AG09309 (cell line): Measurements from ENCODE around the gene APOC4.

ENCODE experiments used
- DNase-seq: peaks from one replicate; pipeline ENCODE4 v3.0.0-alpha.2; 2010; ENCODE audit warnings: low read depth
- H3K4me3 ChIP-seq: 2 replicates; pipeline ENCODE4 v1.5.1; 2011; ENCODE audit warnings: mild to moderate bottlenecking, low read depth, low read length, moderate library complexity; ENCODE audit not compliant: control insufficient read depth
- TF ChIP-seq, protein P1 (sequence below): IDR thresholded peaks from 2 replicates; pipeline ENCODE4 v1.5.1; 2011; ENCODE audit warnings: mild to moderate bottlenecking, low read depth, low read length, inconsistent platforms; ENCODE audit not compliant: insufficient read depth, control insufficient read depth; ENCODE audit errors: missing control alignments

APOC4 gene, protein sequence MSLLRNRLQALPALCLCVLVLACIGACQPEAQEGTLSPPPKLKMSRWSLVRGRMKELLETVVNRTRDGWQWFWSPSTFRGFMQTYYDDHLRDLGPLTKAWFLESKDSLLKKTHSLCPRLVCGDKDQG

DNA sequence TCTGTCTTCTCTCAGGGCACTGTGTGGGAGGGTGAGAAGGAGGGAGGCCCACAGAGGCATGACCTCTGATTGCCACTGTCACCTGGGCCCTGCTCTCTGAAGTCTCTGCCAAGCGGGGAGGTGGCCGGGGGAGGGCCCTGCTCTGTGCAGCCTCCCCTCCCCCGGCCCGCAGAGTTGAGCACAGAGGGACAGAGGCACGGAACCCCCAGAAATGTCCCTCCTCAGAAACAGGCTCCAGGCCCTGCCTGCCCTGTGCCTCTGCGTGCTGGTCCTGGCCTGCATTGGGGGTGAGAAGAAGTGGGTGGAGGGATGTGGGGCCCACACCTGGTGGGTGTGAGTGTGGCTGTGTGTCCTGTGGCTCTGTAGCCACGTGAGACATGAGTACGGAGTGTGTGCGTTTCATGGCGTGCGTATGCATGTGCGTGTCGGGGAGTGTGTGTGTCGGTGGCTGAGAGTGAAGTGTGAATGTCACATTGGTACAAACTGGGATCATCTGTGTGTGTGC lies at the start of gene APOC4:
Gene APOC4 (plus strand): TSS at position 171 of the 505 bp plus-strand sequence. CDS start 41 bp downstream, at position 212.
- H3K4me3 ChIP-seq, result no peak within 1 kb of the TSS
- TF ChIP-seq, protein P1, sequence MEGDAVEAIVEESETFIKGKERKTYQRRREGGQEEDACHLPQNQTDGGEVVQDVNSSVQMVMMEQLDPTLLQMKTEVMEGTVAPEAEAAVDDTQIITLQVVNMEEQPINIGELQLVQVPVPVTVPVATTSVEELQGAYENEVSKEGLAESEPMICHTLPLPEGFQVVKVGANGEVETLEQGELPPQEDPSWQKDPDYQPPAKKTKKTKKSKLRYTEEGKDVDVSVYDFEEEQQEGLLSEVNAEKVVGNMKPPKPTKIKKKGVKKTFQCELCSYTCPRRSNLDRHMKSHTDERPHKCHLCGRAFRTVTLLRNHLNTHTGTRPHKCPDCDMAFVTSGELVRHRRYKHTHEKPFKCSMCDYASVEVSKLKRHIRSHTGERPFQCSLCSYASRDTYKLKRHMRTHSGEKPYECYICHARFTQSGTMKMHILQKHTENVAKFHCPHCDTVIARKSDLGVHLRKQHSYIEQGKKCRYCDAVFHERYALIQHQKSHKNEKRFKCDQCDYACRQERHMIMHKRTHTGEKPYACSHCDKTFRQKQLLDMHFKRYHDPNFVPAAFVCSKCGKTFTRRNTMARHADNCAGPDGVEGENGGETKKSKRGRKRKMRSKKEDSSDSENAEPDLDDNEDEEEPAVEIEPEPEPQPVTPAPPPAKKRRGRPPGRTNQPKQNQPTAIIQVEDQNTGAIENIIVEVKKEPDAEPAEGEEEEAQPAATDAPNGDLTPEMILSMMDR, result no peak
- no peak for DNase-seq

DNA sequence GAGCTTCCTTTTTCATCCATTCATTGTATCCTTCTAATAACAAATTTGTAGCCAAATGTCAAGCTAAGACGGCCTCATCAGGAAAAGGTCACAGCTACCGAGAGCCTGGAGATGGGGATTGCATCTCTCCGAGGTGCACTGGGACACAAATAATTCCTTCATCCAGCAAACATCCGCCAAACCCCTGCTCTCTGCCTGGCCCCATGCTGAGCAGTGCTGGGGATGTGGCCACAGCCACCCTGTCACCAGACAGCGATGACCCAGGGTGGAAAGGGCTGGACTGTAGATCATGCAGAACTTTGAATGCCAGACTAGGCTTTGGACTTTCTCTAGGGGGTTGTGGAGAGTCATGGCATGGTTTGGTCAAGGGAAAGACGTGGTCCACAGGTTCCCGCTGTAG lies 49.1 kb upstream of the APOC4 start:
- TF ChIP-seq, protein P1, result no peak
- H3K4me3 ChIP-seq, result no peak overlapping the region
- no peak for DNase-seq

DNA sequence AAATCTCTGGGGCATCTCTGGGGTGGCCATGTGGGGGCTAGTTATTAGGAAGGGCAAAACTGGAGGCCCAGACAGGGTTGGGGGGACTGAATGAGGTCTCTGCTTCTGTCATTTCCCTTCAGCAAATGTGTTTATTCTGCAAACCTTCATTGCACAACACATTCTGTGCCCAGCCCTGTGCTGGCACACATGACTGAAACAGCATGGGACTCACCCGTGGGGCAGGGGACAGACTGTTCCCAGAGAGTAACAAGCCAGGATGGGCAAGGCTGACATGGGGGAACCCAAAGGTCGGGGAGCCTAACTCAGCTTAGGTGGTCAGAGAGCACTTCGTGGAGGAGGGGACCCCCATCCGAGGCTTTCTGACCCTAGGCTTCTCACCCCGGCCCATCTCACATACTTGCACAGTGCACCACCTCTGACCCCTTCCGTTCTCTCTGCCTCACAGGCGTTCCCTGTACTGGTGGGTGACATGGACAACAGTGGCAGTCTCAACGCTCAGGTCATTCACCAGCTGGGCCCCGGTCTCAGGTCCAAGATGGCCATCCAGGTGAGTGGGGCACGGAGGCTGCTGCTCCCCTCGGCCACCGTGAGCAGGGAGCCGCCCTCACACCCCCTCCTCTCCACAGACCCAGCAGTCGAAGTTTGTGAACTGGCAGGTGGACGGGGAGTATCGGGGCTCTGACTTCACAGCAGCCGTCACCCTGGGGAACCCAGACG lies 48.5 kb upstream of the APOC4 start:
- DNase-seq, result no peak
- no peak overlapping the region for H3K4me3 ChIP-seq
- TF ChIP-seq, protein P1, result no peak

DNA sequence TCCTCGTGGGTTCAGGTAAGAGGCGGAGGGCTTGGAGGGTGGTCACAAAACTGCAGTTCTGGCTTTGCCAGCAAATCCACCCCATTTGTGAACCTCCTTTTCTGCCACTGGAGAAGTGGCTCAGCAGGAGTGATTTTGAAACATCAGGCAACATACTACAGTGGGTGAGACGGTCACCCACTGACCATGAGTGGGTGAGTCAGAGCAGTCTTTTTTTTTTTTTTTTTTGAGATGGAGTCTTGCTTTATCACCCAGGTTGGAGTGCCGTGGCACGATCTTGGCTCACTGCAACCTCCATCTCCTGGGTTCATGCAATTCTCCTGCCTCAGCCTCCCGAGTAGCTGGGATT lies 48.0 kb upstream of the APOC4 start:
- DNase-seq, result no peak
- TF ChIP-seq, protein P1, result no peak
- H3K4me3 ChIP-seq, result no peak overlapping the region

DNA sequence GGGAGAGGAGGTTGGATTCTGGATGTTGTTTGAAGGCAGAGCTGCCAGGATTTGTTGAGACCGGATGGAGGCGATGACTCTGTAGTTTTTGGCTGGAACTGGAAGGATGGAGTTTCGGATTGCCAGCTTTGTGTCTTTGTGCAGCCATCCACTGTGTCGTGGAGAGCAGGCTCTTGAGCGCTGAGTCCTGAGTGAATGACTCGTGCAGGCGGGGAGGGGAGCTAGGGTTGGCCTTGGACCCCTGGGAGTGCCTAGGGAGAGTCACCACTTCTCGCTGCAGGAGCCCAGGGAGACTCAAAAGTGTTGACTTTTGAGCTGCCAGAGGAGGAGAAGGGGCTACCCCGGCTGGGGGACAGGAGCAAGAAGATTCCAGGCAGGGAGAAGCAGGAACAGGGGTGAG lies 47.1 kb upstream of the APOC4 start:
- TF ChIP-seq, protein P1, result no peak
- no peak overlapping the region for H3K4me3 ChIP-seq
- DNase-seq, result no peak

DNA sequence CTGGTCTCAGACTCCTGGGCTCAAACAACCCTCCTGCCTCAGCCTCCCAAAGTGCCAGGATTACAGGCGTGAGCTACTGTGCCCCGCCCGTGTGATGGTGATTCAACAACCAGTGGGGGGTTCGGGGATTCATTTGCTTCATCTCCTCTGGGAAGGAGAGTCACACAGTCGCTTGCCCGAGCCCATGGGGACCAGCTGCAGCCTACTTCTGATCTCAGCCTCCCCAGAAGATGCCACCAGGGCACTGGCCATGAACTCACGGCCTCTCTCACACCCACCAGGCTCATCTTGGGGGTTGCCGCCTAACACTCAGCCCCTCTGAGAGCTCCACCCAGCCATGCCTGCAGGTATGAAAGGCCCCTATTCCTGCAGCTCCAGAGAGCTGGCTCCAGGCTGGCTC lies 44.2 kb upstream of the APOC4 start:
- no peak overlapping the region for H3K4me3 ChIP-seq
- no peak for DNase-seq
- TF ChIP-seq, protein P1, result no peak
